ENCODE results near the gene DTX4. TPM values are rescaled to one million over a fixed set of nuclear protein-coding genes. Genes with fewer than 3 reads are reported as not detected.

Gene DTX4
- total RNA-seq, 1 donor from 2014 or later: 16.1 TPM

DNA sequence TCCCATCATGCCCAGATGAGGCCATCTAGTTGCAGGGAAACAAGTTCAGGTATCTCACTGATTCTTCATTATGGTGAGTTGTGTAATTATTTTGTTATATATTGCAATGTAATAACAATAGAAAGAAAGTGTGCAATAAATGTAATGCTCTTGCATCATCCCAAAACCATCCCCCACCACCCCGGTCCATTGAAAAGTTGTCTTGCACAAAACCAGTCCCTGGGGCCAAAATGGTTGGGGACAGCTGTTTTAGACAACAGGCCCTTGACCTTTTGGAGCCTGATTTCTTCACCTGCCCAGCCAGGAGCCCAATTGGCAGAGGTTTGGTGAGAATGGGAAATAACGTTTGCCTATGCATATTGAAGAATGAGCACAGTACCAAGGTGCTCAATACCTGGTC lies 24.8 kb downstream of the DTX4 start:
- H3K4me3 ChIP-seq (ENCODE audit: insufficient read depth, low read depth, low read length): no peak overlapping the region
- H4K20me1 ChIP-seq (ENCODE audit: insufficient read depth, low read length): no peaks in the 10 kb centered on the region
- no peak for TF ChIP-seq EZH2 (IDR thresholded peaks at IDR 0.05; ENCODE audit: insufficient read depth, low read length)
- TF ChIP-seq, protein P1, sequence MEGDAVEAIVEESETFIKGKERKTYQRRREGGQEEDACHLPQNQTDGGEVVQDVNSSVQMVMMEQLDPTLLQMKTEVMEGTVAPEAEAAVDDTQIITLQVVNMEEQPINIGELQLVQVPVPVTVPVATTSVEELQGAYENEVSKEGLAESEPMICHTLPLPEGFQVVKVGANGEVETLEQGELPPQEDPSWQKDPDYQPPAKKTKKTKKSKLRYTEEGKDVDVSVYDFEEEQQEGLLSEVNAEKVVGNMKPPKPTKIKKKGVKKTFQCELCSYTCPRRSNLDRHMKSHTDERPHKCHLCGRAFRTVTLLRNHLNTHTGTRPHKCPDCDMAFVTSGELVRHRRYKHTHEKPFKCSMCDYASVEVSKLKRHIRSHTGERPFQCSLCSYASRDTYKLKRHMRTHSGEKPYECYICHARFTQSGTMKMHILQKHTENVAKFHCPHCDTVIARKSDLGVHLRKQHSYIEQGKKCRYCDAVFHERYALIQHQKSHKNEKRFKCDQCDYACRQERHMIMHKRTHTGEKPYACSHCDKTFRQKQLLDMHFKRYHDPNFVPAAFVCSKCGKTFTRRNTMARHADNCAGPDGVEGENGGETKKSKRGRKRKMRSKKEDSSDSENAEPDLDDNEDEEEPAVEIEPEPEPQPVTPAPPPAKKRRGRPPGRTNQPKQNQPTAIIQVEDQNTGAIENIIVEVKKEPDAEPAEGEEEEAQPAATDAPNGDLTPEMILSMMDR (IDR thresholded peaks at IDR 0.05; ENCODE audit: insufficient read depth, low read depth, low read length): no peak
- peaks cover 8% of the 10 kb centered on the region for H3K9me3 Mint-ChIP-seq (ENCODE audit: unreplicated experiment)
- H3K9me3 ChIP-seq (ENCODE audit: insufficient read depth, low read depth, low read length): no peaks in the 10 kb centered on the region
- no peak overlapping the region for H3K27ac ChIP-seq (ENCODE audit: low read depth, low read length)
- H3K36me3 Mint-ChIP-seq (ENCODE audit: low read depth, unreplicated experiment): peaks cover 56% of the 10 kb centered on the region
- H2AFZ ChIP-seq (ENCODE audit: low read depth, low read length): no peak overlapping the region
- H3K27ac Mint-ChIP-seq (ENCODE audit: unreplicated experiment): no peak overlapping the region
- H3K4me3 Mint-ChIP-seq (ENCODE audit: unreplicated experiment): no peak overlapping the region
- FAIRE-seq: no peak
- H3K36me3 ChIP-seq (ENCODE audit: insufficient read depth, low read length): no peaks in the 10 kb centered on the region
- H3K27me3 ChIP-seq (ENCODE audit: insufficient read depth, low read length): peaks cover 19% of the 10 kb centered on the region
- DNase-seq (ENCODE audit: low read depth): no peak
- no peaks in the 10 kb centered on the region for H3K79me2 ChIP-seq (ENCODE audit: insufficient read depth, low read length)
- no peaks in the 10 kb centered on the region for H3K27me3 Mint-ChIP-seq (ENCODE audit: low read depth, unreplicated experiment)
- no peak overlapping the region for H3K4me2 ChIP-seq (ENCODE audit: low read length)
- no peaks in the 10 kb centered on the region for H3K4me1 ChIP-seq (ENCODE audit: insufficient read depth, low read length)
- H3K4me1 Mint-ChIP-seq (ENCODE audit: low read depth, unreplicated experiment): peaks cover 13% of the 10 kb centered on the region
- no peak overlapping the region for H3K9ac ChIP-seq (ENCODE audit: low read length)

DNA sequence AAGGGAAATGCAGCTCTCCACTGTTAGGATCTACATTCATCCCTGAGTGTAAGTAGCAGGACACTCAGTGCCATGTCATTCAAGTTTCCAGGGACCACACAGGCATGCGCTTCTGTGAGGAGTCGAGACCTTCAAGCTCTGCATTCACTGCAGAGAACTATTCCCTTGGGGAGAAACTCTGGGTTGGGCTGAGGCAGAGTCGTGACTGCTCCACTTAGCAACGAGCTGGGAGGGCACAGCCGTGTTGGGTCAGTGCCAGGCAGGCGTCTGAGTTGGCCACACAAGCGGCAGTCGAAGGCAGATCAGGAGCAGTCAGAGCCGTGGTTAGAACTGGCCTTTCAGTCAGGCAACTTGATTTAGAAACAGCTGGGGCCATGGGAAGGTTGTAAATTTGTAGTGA lies 26.1 kb downstream of the DTX4 start:
- H3K4me1 ChIP-seq (ENCODE audit: insufficient read depth, low read length): no peaks in the 10 kb centered on the region
- peaks cover 17% of the 10 kb centered on the region for H3K27me3 ChIP-seq (ENCODE audit: insufficient read depth, low read length)
- no peaks in the 10 kb centered on the region for H3K9me3 ChIP-seq (ENCODE audit: insufficient read depth, low read depth, low read length)
- Mint-ChIP-seq H3K4me1 (ENCODE audit: low read depth, unreplicated experiment) (peaks cover 13% of the 10 kb centered on the region), H3K4me3 (ENCODE audit: unreplicated experiment) (no peak overlapping the region), H3K36me3 (ENCODE audit: low read depth, unreplicated experiment) (peaks cover 53% of the 10 kb centered on the region), H3K9me3 (ENCODE audit: unreplicated experiment) (peaks cover 10% of the 10 kb centered on the region), H3K27me3 (ENCODE audit: low read depth, unreplicated experiment) (no peaks in the 10 kb centered on the region), H3K27ac (ENCODE audit: unreplicated experiment) (no peak overlapping the region)
- no peak overlapping the region for H3K27ac ChIP-seq (ENCODE audit: low read depth, low read length)
- FAIRE-seq (no peak), DNase-seq (ENCODE audit: low read depth) (no peak)
- H2AFZ ChIP-seq (ENCODE audit: low read depth, low read length): no peak overlapping the region
- no peaks in the 10 kb centered on the region for H4K20me1 ChIP-seq (ENCODE audit: insufficient read depth, low read length)
- H3K9ac ChIP-seq (ENCODE audit: low read length): no peak overlapping the region
- no peaks in the 10 kb centered on the region for H3K79me2 ChIP-seq (ENCODE audit: insufficient read depth, low read length)
- TF ChIP-seq EZH2 (IDR thresholded peaks at IDR 0.05; ENCODE audit: insufficient read depth, low read length): no peak
- TF ChIP-seq, protein P1 (IDR thresholded peaks at IDR 0.05; ENCODE audit: insufficient read depth, low read depth, low read length): no peak
- H3K4me3 ChIP-seq (ENCODE audit: insufficient read depth, low read depth, low read length): no peak overlapping the region
- H3K36me3 ChIP-seq (ENCODE audit: insufficient read depth, low read length): no peaks in the 10 kb centered on the region
- H3K4me2 ChIP-seq (ENCODE audit: low read length): no peak overlapping the region

DNA sequence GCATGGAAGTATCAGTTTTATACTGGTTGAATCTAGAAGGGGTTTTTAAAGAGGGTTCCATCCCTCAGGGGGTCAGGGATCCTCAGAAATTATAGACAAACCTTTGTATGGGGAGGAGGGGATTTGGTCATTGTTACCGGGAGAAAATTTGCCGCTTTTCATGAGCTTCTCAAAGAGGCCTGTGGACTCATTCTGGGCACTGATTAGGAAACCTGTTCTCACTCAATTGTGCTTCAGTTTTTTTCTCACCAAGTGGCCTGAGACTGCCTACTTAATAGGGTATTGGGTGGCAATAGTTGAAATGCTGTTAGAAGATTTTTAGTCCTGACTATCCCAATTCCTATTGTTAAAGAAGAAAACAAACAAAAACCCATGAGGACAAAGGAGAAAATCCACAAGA lies 26.8 kb downstream of the DTX4 start:
- Histone ChIP-seq H3K4me1 (ENCODE audit: insufficient read depth, low read length) (no peaks in the 10 kb centered on the region), H3K27ac (ENCODE audit: low read depth, low read length) (no peak overlapping the region), H3K9ac (ENCODE audit: low read length) (no peak overlapping the region), H3K27me3 (ENCODE audit: insufficient read depth, low read length) (peaks cover 17% of the 10 kb centered on the region), H3K4me2 (ENCODE audit: low read length) (no peak overlapping the region), H3K4me3 (ENCODE audit: insufficient read depth, low read depth, low read length) (no peak overlapping the region), H4K20me1 (ENCODE audit: insufficient read depth, low read length) (no peaks in the 10 kb centered on the region), H3K36me3 (ENCODE audit: insufficient read depth, low read length) (no peaks in the 10 kb centered on the region), H3K9me3 (ENCODE audit: insufficient read depth, low read depth, low read length) (no peaks in the 10 kb centered on the region), H3K79me2 (ENCODE audit: insufficient read depth, low read length) (no peaks in the 10 kb centered on the region), H2AFZ (ENCODE audit: low read depth, low read length) (no peak overlapping the region)
- TF ChIP-seq, protein P1 (IDR thresholded peaks at IDR 0.05; ENCODE audit: insufficient read depth, low read depth, low read length): no peak
- TF ChIP-seq EZH2 (IDR thresholded peaks at IDR 0.05; ENCODE audit: insufficient read depth, low read length): no peak
- no peak for DNase-seq (ENCODE audit: low read depth)
- H3K4me1 Mint-ChIP-seq (ENCODE audit: low read depth, unreplicated experiment): peaks cover 13% of the 10 kb centered on the region
- peaks cover 10% of the 10 kb centered on the region for H3K9me3 Mint-ChIP-seq (ENCODE audit: unreplicated experiment)
- FAIRE-seq: no peak
- no peak overlapping the region for H3K4me3 Mint-ChIP-seq (ENCODE audit: unreplicated experiment)
- H3K27me3 Mint-ChIP-seq (ENCODE audit: low read depth, unreplicated experiment): no peaks in the 10 kb centered on the region
- no peak overlapping the region for H3K27ac Mint-ChIP-seq (ENCODE audit: unreplicated experiment)
- H3K36me3 Mint-ChIP-seq (ENCODE audit: low read depth, unreplicated experiment): peaks cover 52% of the 10 kb centered on the region

Measured in astrocyte (in vitro differentiated cells and primary cell).